KMS-11 (cell line): Measurements from ENCODE around the gene DISP3.

Experiments used
- H2AFZ ChIP-seq: fragments of 200-600 bp; sonication (generic); 2 replicates; pipeline ENCODE4 v1.6.1; 2016; ENCODE audit warnings: antibody characterized with exemption, mixed run types, low read depth
- H3K27ac ChIP-seq: fragments of 200-600 bp; sonication (generic); 2 replicates; pipeline ENCODE4 v1.6.1; 2016; ENCODE audit warnings: mild to moderate bottlenecking, mixed run types
- H3K27me3 ChIP-seq: fragments of 200-600 bp; sonication (generic); 2 replicates; pipeline ENCODE4 v1.6.1; 2017; ENCODE audit warnings: mild to moderate bottlenecking, low read depth, mixed run types, moderate library complexity; ENCODE audit not compliant: insufficient read depth
- H3K36me3 ChIP-seq: fragments of 200-600 bp; sonication (generic); 2 replicates; pipeline ENCODE4 v1.6.1; 2017; ENCODE audit warnings: mild to moderate bottlenecking, mixed run types; ENCODE audit not compliant: insufficient read depth
- H3K4me1 ChIP-seq: fragments of 200-600 bp; sonication (generic); 2 replicates; pipeline ENCODE4 v1.6.1; 2016; ENCODE audit warnings: mild to moderate bottlenecking, low read depth, mixed run types; ENCODE audit not compliant: poor library complexity, severe bottlenecking
- H3K4me2 ChIP-seq: fragments of 200-600 bp; sonication (generic); 2 replicates; pipeline ENCODE4 v1.7.0; 2016; ENCODE audit warnings: mild to moderate bottlenecking, mixed run types
- H3K4me3 ChIP-seq: fragments of 200-600 bp; sonication (generic); IDR thresholded peaks from 2 replicates; pipeline ENCODE4 v1.6.1; 2017; ENCODE audit warnings: low read depth, low read length, mixed read lengths; ENCODE audit not compliant: insufficient read depth
- H3K79me2 ChIP-seq: fragments of 200-600 bp; sonication (generic); 2 replicates; pipeline ENCODE4 v1.6.1; 2016; ENCODE audit warnings: low read depth, mixed run types; ENCODE audit not compliant: insufficient read depth
- H3K9ac ChIP-seq: fragments of 200-600 bp; sonication (generic); 2 replicates; pipeline ENCODE4 v1.6.1; 2016; ENCODE audit warnings: mild to moderate bottlenecking, mixed run types
- H4K20me1 ChIP-seq: fragments of 200-600 bp; sonication (generic); 2 replicates; pipeline ENCODE4 v1.6.1; 2016; ENCODE audit warnings: mild to moderate bottlenecking, mixed run types; ENCODE audit not compliant: insufficient read depth
- CTCF ChIP-seq: fragments of 200-600 bp; sonication (generic); conservative IDR thresholded peaks from 2 replicates; pipeline ENCODE4 v1.6.1; 2017; ENCODE audit warnings: low read depth, mild to moderate bottlenecking, antibody characterized with exemption, low read length, moderate library complexity, mixed read lengths

Gene DISP3

GRCh38 chr1:11573116-11573692 is 94.2 kb downstream of the DISP3 start:
- no peak overlapping the region for H3K27ac ChIP-seq
- H3K36me3 ChIP-seq: no peaks in the 10 kb centered on the region
- H2AFZ ChIP-seq: no peak overlapping the region
- no peaks in the 10 kb centered on the region for H3K79me2 ChIP-seq
- no peaks in the 10 kb centered on the region for H4K20me1 ChIP-seq
- no peak overlapping the region for H3K4me3 ChIP-seq
- H3K27me3 ChIP-seq: no peaks in the 10 kb centered on the region
- TF ChIP-seq CTCF: no peak
- no peak overlapping the region for H3K9ac ChIP-seq
- no peak overlapping the region for H3K4me2 ChIP-seq
- peaks cover 58% of the 10 kb centered on the region for H3K4me1 ChIP-seq

GRCh38 chr1:11575553-11575952 is 96.6 kb downstream of the DISP3 start:
- Histone ChIP-seq H3K4me2 (no peak overlapping the region), H3K27me3 (no peaks in the 10 kb centered on the region), H3K27ac (no peak overlapping the region), H3K4me3 (no peak overlapping the region), H3K79me2 (no peaks in the 10 kb centered on the region), H2AFZ (no peak overlapping the region), H3K4me1 (peaks cover 34% of the 10 kb centered on the region), H3K36me3 (no peaks in the 10 kb centered on the region), H3K9ac (no peak overlapping the region), H4K20me1 (no peaks in the 10 kb centered on the region)
- TF ChIP-seq CTCF: no peak

GRCh38 chr1:11576109-11576875 is 97.3 kb downstream of the DISP3 start:
- no peaks in the 10 kb centered on the region for H3K79me2 ChIP-seq
- no peak overlapping the region for H3K4me3 ChIP-seq
- no peaks in the 10 kb centered on the region for H4K20me1 ChIP-seq
- H3K4me1 ChIP-seq: peaks cover 27% of the 10 kb centered on the region
- no peaks in the 10 kb centered on the region for H3K36me3 ChIP-seq
- H3K27ac ChIP-seq: no peak overlapping the region
- no peak overlapping the region for H3K4me2 ChIP-seq
- H3K27me3 ChIP-seq: no peaks in the 10 kb centered on the region
- no peak overlapping the region for H2AFZ ChIP-seq
- no peak for TF ChIP-seq CTCF
- no peak overlapping the region for H3K9ac ChIP-seq

- H3K4me1 ChIP-seq: peaks cover 10% of the 10 kb centered on the region
- no peak overlapping the region for H3K27ac ChIP-seq
- no peak overlapping the region for H2AFZ ChIP-seq
- no peaks in the 10 kb centered on the region for H3K79me2 ChIP-seq
- H4K20me1 ChIP-seq: no peaks in the 10 kb centered on the region
- no peaks in the 10 kb centered on the region for H3K36me3 ChIP-seq
- H3K9ac ChIP-seq: no peak overlapping the region
- TF ChIP-seq CTCF: no peak
- no peak overlapping the region for H3K4me2 ChIP-seq
- H3K27me3 ChIP-seq: no peaks in the 10 kb centered on the region
- H3K4me3 ChIP-seq: no peak overlapping the region
These were observed 99.0 kb downstream of the DISP3 start for GRCh38 chr1:11578004-11578403.
